ENCODE results near the gene TMEM266. TPM values are rescaled to one million over a fixed set of nuclear protein-coding genes. Genes with fewer than 3 reads are reported as not detected.

TMEM266 gene
- total RNA-seq, 2 donors from 2014 or later = 0.20 TPM; not detected in 1

DNA sequence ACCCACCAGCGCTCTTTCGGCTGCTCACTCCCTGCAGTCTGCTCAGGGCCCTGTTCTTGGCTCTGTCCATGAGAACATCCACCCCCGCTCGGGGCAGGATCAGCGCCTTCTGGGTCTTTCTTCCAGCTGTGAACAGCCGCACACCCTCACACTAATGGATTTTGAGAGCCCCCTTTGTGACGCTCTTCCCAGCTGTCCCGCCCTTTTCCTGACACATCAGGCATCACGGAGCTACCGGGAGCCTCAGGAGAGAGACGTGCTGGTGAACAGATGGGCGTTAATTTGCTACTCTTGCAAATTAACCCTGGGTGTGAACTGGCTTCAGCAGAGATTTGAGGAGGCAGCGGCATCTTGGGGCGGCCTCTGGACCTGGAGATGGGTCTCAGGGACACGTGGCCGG is 113.0 kb downstream of the TMEM266 start:
- Histone ChIP-seq H3K4me3 (no peak overlapping the region), H3K27ac (no peak overlapping the region), H3K27me3 (no peaks in the 10 kb centered on the region), H3K9me3 (no peaks in the 10 kb centered on the region), H3K36me3 (no peaks in the 10 kb centered on the region), H3K4me1 (peaks cover 0 to 11% of the 10 kb centered on the region in 2 donors)
- TF ChIP-seq, protein P1, sequence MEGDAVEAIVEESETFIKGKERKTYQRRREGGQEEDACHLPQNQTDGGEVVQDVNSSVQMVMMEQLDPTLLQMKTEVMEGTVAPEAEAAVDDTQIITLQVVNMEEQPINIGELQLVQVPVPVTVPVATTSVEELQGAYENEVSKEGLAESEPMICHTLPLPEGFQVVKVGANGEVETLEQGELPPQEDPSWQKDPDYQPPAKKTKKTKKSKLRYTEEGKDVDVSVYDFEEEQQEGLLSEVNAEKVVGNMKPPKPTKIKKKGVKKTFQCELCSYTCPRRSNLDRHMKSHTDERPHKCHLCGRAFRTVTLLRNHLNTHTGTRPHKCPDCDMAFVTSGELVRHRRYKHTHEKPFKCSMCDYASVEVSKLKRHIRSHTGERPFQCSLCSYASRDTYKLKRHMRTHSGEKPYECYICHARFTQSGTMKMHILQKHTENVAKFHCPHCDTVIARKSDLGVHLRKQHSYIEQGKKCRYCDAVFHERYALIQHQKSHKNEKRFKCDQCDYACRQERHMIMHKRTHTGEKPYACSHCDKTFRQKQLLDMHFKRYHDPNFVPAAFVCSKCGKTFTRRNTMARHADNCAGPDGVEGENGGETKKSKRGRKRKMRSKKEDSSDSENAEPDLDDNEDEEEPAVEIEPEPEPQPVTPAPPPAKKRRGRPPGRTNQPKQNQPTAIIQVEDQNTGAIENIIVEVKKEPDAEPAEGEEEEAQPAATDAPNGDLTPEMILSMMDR (IDR thresholded peaks at IDR 0.05) = no peak
- no peak for DNase-seq (ENCODE audit: low spot score)

DNA sequence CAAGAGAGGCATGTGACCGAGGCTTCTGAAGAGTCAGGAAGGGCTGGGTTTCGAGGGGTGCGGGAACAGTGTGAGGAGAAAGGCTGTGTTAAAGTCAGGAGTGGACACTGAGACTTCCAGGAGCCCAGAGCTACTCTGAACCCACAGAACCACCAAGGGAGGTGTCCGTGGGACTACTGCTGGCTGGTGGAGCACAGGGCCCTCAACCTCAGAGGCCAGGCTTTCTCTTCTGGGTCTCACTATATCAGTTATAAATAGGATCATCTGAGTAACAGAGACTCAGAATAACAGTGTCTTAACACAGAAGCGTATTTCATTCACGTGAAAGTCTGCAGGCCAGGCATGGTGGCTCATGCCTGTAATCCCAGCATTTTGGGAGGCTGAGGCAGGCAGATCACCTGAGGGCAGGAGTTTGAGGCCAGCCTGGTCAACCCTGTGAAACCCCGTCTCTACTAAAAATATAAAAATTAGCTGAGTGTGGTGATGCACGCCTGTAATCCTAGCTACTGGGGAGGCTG is 113.6 kb downstream of the TMEM266 start:
- no peaks in the 10 kb centered on the region for H3K36me3 ChIP-seq
- no peak overlapping the region for H3K27ac ChIP-seq
- no peak overlapping the region for H3K4me3 ChIP-seq
- TF ChIP-seq, protein P1 (IDR thresholded peaks at IDR 0.05) = no peak
- H3K4me1 ChIP-seq = peaks cover 0 to 17% of the 10 kb centered on the region in 2 donors
- DNase-seq (ENCODE audit: low spot score) = no peak
- no peaks in the 10 kb centered on the region for H3K9me3 ChIP-seq
- H3K27me3 ChIP-seq = no peaks in the 10 kb centered on the region

DNA sequence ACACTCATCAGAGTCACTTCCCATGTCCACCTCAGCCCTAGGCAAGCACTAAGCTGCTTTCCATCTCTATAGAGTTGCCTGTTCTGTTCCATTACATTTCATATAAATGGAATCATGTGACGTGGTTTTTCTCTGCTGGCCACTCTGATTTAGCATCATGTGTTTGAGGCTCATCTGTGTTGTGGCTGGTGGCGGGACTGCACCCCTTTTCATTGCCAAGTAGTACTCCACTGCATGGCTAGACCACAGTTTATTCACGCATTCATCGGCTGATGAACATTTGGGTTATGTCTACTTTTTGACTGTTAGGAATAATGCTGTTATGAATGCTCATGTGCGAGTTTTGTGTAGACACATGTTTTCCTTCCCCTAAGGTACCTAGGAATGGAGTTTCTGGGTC is 114.9 kb downstream of the TMEM266 start:
- TF ChIP-seq, protein P1 (IDR thresholded peaks at IDR 0.05) = no peak
- peaks cover 0 to 18% of the 10 kb centered on the region in 2 donors for H3K4me1 ChIP-seq
- DNase-seq (ENCODE audit: low spot score) = no peak
- no peaks in the 10 kb centered on the region for H3K9me3 ChIP-seq
- no peak overlapping the region for H3K4me3 ChIP-seq
- no peak overlapping the region for H3K27ac ChIP-seq
- H3K36me3 ChIP-seq = no peaks in the 10 kb centered on the region
- no peaks in the 10 kb centered on the region for H3K27me3 ChIP-seq

DNA sequence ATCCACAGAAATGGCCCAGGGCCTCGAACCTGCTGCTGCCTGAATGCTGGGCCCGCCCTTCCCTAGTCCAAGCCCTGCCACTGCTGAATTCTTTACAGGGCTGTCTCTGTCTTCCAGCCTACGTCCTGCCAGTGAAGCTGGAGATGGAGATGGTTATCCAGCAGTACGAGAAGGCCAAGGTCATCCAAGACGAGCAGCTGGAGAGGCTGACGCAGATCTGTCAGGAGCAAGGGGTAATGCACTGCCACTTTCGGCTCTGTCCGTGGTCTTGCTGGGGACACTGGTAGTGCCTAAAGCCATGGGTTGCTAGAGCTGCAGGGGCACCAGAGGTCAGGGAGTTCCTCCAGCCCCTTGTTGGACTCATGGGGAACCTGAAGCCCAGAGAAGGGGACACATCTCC is 115.7 kb downstream of the TMEM266 start:
- H3K27ac ChIP-seq = no peak overlapping the region

DNA sequence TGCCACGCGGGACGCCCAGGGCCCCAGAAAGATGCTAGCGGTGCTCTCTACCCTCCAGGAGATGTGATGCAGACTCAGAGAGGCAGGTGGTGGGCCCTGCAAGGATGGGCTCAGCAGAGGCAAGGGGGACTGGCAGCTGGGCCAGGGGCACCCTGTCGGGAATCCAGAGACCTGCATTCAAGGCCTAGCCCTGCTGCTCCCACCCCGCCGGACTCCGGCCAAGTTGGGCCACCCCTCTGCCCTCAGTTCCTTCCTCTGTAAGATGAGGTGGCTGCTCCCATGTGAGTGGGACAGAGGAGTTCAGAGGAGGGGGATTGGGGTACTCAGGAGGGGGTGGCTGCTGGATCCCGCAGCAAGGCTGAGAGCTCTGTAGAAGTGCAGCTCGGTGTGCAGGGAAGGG is 116.3 kb downstream of the TMEM266 start:
- no peak for DNase-seq (ENCODE audit: low spot score)
- Histone ChIP-seq H3K27ac (no peak overlapping the region), H3K9me3 (no peaks in the 10 kb centered on the region)

More for the DNA sequence above, 115.7 kb downstream of the TMEM266 start:
- Histone ChIP-seq H3K36me3 (no peaks in the 10 kb centered on the region), H3K4me3 (no peak overlapping the region), H3K27me3 (no peaks in the 10 kb centered on the region), H3K9me3 (no peaks in the 10 kb centered on the region), H3K4me1 (peaks cover 0 to 15% of the 10 kb centered on the region in 2 donors)
- DNase-seq (ENCODE audit: low spot score) = no peak
- TF ChIP-seq, protein P1 (IDR thresholded peaks at IDR 0.05) = no peak

More for the DNA sequence above, 116.3 kb downstream of the TMEM266 start:
- Histone ChIP-seq H3K36me3 (no peaks in the 10 kb centered on the region), H3K4me3 (no peak overlapping the region), H3K4me1 (peaks cover 0 to 11% of the 10 kb centered on the region in 2 donors), H3K27me3 (no peaks in the 10 kb centered on the region)
- TF ChIP-seq, protein P1 (IDR thresholded peaks at IDR 0.05) = no peak

Measured in right atrium auricular region (tissue), 2 donors.